GM19193 (cell line): ENCODE measurements around the gene INPP5D.

Experiments
- POLR2A ChIP-seq: IDR thresholded peaks from 4 replicates; pipeline ENCODE4 v1.6.1; 2011; ENCODE audit not compliant: insufficient read depth, insufficient read length; ENCODE audit errors: extremely low read depth

Gene INPP5D

DNA sequence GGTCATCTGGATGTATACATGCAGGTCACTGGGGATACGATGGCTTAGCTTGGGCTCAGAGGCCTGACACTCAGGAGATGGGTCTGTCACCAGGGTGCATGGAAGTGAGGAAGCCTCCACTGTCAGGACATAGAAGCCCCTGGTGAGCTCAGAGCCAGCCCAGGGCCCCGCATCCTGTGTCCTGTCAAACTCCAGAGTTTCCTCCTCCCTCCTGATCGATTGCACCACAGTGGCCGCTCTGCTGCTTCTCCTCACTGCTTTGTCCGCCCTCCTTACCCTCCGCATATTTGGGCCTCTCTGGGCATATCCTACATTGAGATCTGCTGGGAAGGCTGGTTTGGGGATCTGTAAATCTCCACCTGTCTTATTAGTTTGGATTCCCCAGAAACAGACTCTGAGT lies 153.8 kb downstream of the INPP5D start:
- no peak for TF ChIP-seq POLR2A

DNA sequence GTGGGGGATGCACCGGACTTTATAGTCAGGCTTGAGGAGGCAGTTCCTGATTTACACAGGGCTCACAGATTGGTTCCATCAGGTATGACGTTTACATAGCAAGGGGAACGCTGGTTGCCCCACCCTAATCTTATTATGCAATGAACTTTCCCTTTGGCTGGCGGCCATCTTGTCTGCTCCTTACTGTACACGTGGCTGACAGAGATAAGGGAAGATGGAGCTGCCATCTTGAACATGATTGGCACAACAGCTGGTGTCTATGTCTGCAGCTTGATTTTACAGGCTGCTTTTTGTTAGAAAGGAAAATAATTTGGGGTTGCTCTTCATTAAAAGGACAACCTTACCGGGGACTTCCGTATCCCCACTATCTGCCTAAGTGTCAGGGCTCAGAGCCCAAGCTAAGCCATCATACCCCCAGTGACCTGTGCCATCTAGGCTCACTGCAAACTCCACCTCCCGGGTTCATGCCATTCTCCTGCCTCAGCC lies 157.8 kb downstream of the INPP5D start:
- no peak for TF ChIP-seq POLR2A

DNA sequence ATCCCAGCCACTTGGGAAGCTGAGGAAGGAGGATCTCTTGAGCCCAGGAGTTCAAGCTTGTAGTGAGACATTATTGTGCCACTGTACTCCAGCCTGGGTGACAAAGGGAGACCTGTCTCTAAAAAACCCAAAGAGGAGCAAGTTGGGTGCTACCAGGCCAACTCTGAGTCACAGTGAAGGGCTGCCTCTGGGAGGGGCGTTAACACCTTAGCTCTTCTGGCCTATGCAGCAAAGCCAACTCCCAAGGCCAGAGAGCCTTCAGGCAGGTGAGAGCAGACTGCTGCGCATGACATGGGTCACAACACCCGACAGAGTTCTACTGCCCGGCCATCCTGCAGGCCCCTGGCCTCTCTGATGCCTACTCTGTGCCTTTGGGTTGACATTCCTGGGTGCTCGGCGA lies 158.7 kb downstream of the INPP5D start:
- TF ChIP-seq POLR2A, result no peak

DNA sequence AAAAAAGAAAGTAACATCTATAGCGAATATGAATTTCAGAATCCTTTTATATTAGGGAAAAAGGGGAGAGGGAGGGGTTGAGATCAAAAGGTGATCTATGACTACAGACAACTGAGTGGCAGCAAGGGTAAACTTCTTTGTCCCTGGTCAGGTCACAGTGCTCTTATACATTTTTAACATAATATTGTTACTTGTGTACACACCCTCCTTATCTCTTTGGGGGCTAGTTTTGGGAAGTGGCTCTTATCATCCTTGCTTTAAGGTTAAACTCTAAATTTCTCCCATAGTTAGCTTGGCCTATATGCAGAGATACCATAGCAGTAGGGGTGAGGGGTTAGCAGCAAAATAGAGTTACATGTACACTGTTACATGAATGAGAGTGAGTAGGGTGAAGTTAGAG lies 159.7 kb downstream of the INPP5D start:
- TF ChIP-seq POLR2A, result no peak

DNA sequence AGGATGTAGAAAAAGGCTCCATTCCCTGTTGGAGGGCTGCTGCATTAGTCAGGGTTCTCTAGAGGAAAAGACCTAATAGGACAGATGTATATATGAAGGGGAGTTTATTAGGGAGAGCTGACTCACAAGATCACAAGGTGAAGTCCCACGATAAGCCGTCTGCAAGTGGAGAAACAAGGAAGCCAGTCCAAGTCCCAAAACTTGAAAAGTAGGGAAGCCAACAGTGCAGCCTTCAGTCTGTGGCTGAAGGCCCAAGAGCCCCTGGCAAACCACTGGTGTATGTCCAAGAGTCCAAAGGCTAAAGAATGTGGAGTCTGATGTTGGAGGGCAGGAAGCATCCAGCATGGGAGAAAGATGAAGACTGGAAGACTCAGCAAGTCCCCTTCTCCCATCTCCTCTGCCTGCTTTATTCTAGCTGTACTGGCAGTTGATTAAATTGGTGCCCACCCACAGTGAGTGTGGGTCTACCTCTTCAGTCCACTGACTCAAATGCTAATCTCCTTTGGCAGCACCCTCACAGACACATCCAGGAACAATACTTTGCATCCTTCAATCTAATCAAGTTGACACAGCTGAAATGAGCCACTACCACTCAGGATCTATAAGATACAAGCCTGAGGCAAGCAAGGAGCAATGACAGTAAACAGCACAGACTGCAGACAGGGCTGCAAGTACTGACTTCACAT lies 161.4 kb downstream of the INPP5D start:
- TF ChIP-seq POLR2A, result no peak

DNA sequence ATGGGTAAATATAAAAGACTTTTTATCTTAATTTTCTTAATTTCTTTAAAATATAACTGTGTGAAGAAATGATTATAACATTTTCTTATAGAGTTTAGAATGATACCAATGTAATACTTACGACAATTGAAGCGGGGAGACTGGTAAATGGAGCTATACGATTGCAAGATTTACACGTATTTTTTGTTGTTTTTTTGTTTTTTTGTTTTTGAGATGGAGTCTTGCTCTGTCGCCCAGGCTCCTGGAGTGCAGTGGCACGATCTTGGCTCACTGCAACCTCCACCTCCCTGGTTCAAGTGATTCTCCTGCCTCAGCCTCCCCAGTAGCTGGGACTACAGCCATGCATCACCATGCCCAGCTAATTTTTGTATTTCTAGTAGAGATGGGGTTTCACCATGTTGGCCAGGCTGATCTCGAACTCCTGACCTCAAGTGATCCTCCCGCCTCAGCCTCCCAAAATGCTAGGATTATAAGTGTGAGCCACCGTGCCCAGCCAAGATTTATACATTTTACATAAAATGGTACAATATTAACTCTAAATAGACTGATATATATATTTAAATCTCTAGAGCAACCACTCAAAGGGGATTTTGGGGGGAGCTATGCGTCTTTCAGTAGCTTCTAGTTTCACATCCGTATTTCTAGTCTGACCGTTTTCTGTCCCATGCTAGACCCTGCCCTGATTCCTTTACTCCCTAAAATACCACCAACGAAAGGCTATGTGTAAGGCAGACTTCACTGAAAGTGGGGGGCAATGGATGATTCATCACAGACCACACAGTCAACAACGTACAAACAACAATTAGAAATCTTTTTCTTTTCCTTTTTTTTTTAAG lies 163.1 kb downstream of the INPP5D start:
- no peak for TF ChIP-seq POLR2A

DNA sequence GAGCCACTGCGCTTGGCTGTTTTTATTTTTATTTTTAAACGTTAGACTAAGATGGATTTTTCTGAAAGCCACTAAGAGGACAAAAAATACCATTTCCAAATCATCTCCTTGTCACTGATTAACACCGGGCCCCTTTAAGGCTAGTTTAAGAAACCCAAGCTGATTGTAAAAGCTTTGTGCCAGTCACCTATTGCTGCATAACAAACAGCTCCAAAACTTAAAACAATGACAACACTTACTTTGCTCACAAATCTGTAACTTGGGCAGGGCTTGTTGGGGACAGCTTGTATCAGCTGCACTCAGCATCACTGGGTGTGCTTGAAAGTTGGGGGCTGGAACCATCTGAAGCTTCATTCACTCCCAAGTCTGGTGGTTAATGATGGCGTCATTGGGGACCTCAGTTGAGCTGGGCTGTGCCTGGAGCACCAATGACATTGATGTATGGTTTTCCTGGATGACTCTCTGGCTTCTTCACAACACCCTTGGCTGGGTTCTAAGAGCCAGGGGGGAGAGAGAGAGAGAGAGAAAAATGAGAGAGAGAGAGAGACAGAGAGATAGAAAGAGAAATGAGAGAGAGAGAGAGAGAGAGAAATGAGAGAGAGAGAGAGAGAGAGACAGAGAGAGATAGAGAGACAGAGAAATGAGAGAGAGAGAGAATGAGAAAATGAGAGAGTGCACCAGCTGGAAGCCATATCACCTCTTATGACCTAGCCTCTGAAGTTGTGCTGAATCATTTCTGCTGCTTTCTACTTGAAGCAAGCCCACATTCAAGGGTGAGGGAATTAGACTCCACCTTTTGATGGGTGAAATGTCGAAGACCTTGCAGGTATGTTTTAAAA lies 165.3 kb downstream of the INPP5D start:
- TF ChIP-seq POLR2A, result no peak

DNA sequence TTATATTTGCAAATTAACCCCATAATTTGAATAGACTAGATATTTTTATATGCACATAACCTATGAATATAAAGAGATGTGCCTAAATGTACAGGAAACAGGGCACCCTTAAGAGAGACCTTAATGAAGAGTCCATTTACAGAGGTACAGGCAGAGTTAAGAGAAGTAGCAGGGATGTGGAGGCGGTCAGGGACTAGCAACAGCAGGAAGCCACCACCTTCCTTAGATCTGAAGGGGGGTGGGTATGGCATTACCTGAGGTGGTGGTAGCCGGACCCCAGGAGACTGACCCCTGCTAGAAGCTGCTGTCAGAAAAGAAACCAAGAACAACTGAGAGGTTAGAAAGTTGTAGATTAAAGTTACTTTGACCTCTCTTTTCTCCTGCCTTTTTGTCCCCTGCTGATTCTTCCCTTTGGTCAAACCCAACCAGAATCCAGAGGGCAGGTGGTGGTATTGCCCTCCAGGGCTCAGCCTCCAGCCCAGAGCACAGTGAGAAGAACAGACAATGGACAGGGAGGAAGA lies 166.4 kb downstream of the INPP5D start:
- TF ChIP-seq POLR2A, result no peak

DNA sequence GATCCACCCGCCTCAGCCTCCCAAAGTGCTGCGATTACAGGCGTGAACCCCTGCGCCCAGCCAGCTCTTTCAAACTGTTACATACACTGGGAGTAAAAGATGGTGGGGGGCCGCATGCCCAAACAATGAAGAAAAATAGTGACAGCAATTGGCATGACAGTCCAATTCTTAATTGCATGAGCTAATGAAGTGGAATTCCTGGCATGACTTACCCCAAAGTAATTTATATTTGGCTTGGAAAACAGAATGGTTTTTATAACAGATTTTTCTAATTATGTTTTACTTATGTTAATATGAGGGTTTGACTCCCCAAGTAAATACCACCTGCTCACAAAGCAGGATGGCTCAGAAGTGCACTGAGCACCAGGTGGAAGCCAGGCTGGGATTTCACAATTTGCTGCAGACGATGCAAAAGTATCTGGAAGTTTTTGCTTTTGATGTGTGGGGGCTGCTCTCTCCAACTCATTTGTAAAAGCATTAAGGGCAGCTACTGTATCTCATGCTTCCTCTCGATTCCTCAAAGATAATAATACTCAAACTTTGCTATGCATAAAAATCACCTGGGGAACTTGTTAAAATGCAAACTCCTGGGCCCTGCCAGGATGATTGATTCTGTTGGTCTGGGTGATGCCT lies 167.3 kb downstream of the INPP5D start:
- TF ChIP-seq POLR2A, result no peak

DNA sequence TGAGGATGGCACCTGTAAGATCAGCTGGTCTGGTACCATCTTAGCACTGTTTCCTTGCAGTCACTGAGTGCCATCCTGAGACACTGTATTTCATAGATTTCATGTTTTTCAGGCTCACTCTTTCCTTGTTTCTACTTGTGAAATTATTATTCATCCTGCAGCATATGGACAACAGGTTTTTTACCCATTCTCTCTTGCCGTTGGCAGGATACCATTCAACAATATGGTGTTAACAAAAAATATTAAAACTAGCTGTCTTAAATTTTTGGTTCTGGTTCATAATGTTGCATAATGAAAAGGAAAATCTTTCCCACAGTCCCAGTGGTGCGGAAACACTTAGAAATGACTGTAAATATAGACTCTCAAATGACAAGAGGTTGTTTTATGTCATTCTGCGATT lies 168.2 kb downstream of the INPP5D start:
- no peak for TF ChIP-seq POLR2A

DNA sequence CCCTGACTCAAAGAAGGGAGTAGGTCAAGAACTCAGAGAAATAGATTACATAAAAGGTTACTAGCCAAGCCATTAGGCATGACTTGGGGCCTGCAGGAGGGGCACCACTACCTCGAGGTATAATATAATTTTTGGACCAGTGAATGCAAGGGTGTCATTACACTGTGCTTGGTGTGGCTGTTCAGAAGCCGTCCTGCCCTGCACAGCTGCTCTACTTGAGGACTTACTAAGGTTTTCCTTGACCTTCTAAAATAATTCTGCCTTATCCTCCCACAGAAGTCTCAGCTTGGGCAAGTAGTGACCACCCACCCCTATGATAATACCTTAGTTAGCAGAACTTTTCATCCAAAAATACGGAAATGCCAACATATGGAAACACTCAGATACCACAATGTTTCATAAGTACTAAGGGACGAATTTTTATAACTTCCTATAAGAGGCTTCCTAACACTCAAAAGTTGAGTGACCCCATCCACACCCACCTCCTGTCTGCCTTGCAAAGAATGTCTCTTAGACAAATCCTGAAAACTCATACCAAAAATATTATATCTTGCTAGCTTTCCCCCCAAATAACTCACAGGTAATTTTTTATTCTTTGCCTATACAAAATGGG lies 173.6 kb downstream of the INPP5D start:
- no peak for TF ChIP-seq POLR2A

DNA sequence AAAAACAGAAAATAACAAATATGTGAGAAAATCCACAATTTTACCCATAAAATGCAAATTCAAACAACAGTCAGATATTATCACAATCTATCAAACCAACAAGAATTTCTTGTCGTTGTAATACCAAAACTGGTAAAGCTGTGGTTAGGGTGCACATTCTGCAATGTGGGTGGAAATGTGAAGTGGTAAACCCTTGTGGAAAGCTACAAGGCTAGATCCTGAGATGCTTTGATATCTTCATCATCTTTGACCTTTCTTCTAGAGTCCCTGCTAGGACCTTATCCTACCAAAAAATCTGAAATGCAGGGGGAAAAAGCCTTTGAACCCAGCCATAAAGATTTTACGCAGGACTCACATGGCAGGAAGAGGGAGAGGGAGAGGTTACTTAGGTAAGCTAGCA lies 174.1 kb downstream of the INPP5D start:
- TF ChIP-seq POLR2A, result no peak

DNA sequence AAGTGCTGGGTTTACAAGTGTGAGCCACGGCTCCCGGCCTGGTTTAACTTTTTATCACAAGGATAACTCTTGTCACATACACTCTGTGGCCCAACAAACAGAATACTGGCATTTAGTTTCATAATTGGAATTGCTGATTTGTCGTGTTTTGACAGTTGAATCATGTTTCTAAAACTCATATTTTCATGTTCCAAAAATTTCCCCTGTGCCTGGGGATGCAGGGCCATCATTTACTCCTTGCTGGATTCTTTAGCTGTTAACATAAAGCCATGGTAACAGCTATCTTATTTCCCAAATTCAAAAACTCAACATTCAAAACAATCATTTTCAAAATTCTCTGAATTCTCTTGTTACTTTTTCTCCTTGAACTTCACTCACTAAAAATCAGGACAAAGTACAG lies 174.9 kb downstream of the INPP5D start:
- TF ChIP-seq POLR2A, result no peak

DNA sequence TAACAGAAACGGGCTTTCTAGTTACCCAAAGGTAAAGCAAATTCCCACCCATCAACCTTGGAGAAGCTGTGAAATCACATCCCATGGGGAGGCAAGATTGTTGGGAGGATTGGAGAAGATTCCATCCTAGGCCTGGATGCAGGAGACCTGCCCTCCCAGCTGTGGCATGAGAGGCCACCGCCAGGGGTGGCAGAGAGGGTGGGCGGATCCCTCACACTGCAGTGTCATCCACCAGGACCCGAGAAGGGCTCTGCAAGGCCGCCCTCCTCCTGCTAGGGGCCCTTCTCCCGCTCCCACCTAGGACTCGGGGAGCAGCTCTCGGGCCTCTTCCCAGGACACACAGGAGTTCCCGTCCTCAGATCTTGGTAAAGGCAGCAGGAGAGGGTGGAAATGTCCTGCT lies 175.8 kb downstream of the INPP5D start:
- TF ChIP-seq POLR2A, result no peak
